Measurements from ENCODE around the gene COL28A1.
"Not testable (repeated sequence)": the region's sequence is repeated elsewhere in the genome, so short reads cannot be mapped to it uniquely, and the experiment has no call there.

GRCh38 chr7:7561591-7561990, 25.9 kb upstream of the COL28A1 start:
- not testable (repeated sequence) for TF ChIP-seq POLR2A, POLR2AphosphoS5 (IDR thresholded peaks at IDR 0.05; ENCODE audit: low read depth, low read length)

All from GM12892 (cell line).